ENCODE data around the gene FGB.

DNA sequence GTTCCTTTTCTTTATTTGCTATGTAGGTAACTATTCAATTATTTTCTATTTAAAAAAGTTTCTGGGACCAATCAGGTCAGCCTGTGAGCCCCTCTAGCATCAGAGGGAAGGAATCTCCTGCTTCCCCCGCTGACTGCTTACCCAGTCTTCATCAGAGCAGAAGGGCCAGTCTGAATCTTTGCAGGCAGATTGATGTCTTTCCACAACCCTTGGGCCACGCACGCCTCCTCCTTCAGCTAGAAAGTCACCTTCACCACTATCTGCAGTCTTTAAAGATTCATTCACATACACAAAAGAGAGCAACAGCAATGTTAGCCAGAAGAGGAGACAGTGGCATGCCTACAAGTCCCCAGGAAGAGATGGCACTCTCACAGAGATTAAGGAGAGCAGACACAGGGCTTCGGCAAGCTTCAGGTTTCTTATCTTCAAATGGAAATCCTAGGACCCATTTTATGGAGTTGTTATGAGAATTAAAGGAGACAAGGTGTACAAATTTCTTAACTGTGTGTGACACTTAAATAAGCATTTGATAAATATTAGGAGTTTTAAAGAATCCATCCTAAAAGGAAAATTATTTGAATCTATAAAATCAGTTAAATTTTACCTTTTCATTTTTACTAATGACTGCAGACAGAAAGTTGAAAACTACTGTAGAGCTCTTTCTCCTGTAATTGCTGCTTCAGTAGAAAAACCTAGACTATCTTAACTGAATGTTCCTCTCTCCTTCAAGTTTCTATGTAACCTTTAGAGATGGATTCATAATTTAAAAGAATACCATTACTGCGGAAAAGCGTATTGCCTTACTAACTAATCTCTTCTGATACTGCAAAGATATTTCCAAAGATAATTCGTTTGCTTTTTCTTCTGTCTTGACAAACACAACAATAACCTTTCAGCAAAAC is 26.7 kb downstream of the FGB start:
- TF ChIP-seq POLR2AphosphoS5 (IDR thresholded peaks at IDR 0.05) (no peak), EP300 (IDR thresholded peaks at IDR 0.05) (no peak)

Measured in stomach (tissue), 4 donors.